ENCODE data around the gene MCCD1. TPM values are rescaled to one million over a fixed set of nuclear protein-coding genes. Genes with fewer than 3 reads are reported as not detected.

MCCD1 gene
- total RNA-seq, 1 donor from 2014 or later, result not detected

DNA sequence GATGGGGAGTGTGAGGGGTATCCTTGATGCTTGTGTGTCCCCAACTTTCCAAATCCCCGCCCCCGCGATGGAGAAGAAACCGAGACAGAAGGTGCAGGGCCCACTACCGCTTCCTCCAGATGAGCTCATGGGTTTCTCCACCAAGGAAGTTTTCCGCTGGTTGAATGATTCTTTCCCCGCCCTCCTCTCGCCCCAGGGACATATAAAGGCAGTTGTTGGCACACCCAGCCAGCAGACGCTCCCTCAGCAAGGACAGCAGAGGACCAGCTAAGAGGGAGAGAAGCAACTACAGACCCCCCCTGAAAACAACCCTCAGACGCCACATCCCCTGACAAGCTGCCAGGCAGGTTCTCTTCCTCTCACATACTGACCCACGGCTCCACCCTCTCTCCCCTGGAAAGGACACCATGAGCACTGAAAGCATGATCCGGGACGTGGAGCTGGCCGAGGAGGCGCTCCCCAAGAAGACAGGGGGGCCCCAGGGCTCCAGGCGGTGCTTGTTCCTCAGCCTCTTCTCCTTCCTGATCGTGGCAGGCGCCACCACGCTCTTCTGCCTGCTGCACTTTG, 46.7 kb downstream of the MCCD1 start, which contains the start of gene TNF:
Gene TNF (plus strand): TSS at position 231 of the 567 bp plus-strand sequence. CDS start 177 bp downstream, at position 408.
- Histone ChIP-seq H3K4me3 (ENCODE audit: low read depth, low read length) (no peak within 1 kb of the TSS), H3K27me3 (ENCODE audit: control insufficient read depth, insufficient read depth, low read length) (no peaks in the 10 kb centered on the region), H3K36me3 (ENCODE audit: control insufficient read depth, insufficient read depth, low read length) (no peaks in the 10 kb centered on the region)
- FAIRE-seq (no peak), DNase-seq (ENCODE audit: low read depth) (peak; percentile 17)
- TF ChIP-seq, protein P1, sequence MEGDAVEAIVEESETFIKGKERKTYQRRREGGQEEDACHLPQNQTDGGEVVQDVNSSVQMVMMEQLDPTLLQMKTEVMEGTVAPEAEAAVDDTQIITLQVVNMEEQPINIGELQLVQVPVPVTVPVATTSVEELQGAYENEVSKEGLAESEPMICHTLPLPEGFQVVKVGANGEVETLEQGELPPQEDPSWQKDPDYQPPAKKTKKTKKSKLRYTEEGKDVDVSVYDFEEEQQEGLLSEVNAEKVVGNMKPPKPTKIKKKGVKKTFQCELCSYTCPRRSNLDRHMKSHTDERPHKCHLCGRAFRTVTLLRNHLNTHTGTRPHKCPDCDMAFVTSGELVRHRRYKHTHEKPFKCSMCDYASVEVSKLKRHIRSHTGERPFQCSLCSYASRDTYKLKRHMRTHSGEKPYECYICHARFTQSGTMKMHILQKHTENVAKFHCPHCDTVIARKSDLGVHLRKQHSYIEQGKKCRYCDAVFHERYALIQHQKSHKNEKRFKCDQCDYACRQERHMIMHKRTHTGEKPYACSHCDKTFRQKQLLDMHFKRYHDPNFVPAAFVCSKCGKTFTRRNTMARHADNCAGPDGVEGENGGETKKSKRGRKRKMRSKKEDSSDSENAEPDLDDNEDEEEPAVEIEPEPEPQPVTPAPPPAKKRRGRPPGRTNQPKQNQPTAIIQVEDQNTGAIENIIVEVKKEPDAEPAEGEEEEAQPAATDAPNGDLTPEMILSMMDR (IDR thresholded peaks at IDR 0.05; ENCODE audit: insufficient read depth, low read length, severe bottlenecking), result no peak

DNA sequence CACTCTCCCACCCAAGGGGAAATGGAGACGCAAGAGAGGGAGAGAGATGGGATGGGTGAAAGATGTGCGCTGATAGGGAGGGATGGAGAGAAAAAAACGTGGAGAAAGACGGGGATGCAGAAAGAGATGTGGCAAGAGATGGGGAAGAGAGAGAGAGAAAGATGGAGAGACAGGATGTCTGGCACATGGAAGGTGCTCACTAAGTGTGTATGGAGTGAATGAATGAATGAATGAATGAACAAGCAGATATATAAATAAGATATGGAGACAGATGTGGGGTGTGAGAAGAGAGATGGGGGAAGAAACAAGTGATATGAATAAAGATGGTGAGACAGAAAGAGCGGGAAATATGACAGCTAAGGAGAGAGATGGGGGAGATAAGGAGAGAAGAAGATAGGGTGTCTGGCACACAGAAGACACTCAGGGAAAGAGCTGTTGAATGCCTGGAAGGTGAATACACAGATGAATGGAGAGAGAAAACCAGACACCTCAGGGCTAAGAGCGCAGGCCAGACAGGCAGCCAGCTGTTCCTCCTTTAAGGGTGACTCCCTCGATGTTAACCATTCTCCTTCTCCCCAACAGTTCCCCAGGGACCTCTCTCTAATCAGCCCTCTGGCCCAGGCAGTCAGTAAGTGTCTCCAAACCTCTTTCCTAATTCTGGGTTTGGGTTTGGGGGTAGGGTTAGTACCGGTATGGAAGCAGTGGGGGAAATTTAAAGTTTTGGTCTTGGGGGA, 47.4 kb downstream of the MCCD1 start:
- no peak for DNase-seq (ENCODE audit: low read depth)
- no peaks in the 10 kb centered on the region for H3K36me3 ChIP-seq (ENCODE audit: control insufficient read depth, insufficient read depth, low read length)
- TF ChIP-seq, protein P1 (IDR thresholded peaks at IDR 0.05; ENCODE audit: insufficient read depth, low read length, severe bottlenecking), result no peak
- no peak for FAIRE-seq
- no peaks in the 10 kb centered on the region for H3K27me3 ChIP-seq (ENCODE audit: control insufficient read depth, insufficient read depth, low read length)
- no peak overlapping the region for H3K4me3 ChIP-seq (ENCODE audit: low read depth, low read length)

DNA sequence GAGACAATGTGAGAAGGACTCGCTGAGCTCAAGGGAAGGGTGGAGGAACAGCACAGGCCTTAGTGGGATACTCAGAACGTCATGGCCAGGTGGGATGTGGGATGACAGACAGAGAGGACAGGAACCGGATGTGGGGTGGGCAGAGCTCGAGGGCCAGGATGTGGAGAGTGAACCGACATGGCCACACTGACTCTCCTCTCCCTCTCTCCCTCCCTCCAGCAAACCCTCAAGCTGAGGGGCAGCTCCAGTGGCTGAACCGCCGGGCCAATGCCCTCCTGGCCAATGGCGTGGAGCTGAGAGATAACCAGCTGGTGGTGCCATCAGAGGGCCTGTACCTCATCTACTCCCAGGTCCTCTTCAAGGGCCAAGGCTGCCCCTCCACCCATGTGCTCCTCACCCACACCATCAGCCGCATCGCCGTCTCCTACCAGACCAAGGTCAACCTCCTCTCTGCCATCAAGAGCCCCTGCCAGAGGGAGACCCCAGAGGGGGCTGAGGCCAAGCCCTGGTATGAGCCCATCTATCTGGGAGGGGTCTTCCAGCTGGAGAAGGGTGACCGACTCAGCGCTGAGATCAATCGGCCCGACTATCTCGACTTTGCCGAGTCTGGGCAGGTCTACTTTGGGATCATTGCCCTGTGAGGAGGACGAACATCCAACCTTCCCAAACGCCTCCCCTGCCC, 48.3 kb downstream of the MCCD1 start:
- TF ChIP-seq, protein P1 (IDR thresholded peaks at IDR 0.05; ENCODE audit: insufficient read depth, low read length, severe bottlenecking), result no peak
- FAIRE-seq (no peak), DNase-seq (ENCODE audit: low read depth) (no peak)
- Histone ChIP-seq H3K36me3 (ENCODE audit: control insufficient read depth, insufficient read depth, low read length) (no peaks in the 10 kb centered on the region), H3K4me3 (ENCODE audit: low read depth, low read length) (no peak overlapping the region), H3K27me3 (ENCODE audit: control insufficient read depth, insufficient read depth, low read length) (no peaks in the 10 kb centered on the region)

DNA sequence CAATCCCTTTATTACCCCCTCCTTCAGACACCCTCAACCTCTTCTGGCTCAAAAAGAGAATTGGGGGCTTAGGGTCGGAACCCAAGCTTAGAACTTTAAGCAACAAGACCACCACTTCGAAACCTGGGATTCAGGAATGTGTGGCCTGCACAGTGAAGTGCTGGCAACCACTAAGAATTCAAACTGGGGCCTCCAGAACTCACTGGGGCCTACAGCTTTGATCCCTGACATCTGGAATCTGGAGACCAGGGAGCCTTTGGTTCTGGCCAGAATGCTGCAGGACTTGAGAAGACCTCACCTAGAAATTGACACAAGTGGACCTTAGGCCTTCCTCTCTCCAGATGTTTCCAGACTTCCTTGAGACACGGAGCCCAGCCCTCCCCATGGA, 48.8 kb downstream of the MCCD1 start:
- TF ChIP-seq, protein P1 (IDR thresholded peaks at IDR 0.05; ENCODE audit: insufficient read depth, low read length, severe bottlenecking), result no peak
- FAIRE-seq, result no peak
- H3K36me3 ChIP-seq (ENCODE audit: control insufficient read depth, insufficient read depth, low read length), result no peaks in the 10 kb centered on the region
- H3K27me3 ChIP-seq (ENCODE audit: control insufficient read depth, insufficient read depth, low read length), result no peaks in the 10 kb centered on the region
- H3K4me3 ChIP-seq (ENCODE audit: low read depth, low read length), result no peak overlapping the region
- DNase-seq (ENCODE audit: low read depth), result no peak

DNA sequence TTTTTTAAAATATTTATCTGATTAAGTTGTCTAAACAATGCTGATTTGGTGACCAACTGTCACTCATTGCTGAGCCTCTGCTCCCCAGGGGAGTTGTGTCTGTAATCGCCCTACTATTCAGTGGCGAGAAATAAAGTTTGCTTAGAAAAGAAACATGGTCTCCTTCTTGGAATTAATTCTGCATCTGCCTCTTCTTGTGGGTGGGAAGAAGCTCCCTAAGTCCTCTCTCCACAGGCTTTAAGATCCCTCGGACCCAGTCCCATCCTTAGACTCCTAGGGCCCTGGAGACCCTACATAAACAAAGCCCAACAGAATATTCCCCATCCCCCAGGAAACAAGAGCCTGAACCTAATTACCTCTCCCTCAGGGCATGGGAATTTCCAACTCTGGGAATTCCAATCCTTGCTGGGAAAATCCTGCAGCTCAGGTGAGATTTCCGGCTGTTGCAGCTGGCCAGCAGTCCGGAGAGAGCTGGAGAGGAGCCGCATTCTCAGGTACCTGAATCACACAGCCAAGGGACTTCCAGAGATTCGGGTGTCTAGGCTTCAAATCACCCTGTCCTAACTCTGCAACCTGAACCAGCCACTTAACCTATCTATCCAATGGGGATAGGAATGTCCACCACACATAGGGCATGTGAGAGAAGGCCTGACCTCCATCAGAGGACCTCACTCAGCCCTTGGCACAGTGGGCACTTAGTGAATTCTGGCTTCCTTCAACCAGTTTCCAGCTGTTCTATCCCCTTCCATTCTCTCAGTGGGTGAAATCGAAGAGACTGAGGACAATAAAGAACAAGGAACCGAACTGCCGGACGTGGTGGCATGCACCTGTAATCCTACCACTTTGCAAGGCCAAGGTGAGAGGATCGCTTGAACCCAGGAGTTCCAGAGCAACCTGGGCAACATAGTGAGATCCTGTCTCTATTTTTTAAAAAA, 49.7 kb downstream of the MCCD1 start:
- no peaks in the 10 kb centered on the region for H3K27me3 ChIP-seq (ENCODE audit: control insufficient read depth, insufficient read depth, low read length)
- no peak for FAIRE-seq
- no peaks in the 10 kb centered on the region for H3K36me3 ChIP-seq (ENCODE audit: control insufficient read depth, insufficient read depth, low read length)
- DNase-seq (ENCODE audit: low read depth), result peak; percentile 77
- no peak overlapping the region for H3K4me3 ChIP-seq (ENCODE audit: low read depth, low read length)
- TF ChIP-seq, protein P1 (IDR thresholded peaks at IDR 0.05; ENCODE audit: insufficient read depth, low read length, severe bottlenecking), result no peak

Data from bronchial epithelial cell (primary cell).